ENCODE measurements around the gene WFIKKN2.

WFIKKN2 gene

GRCh38 chr17:50884439-50885311, 49.3 kb downstream of the WFIKKN2 start:
- TF ChIP-seq TAF1 (IDR thresholded peaks at IDR 0.05; ENCODE audit: borderline replicate concordance, insufficient read depth, low read length) (no peak), REST (IDR thresholded peaks at IDR 0.05; ENCODE audit: insufficient read depth in 1 of 2, low read depth in 2 of 2, low read length in 2 of 2) (no peak), POLR2AphosphoS5 (IDR thresholded peaks at IDR 0.05; ENCODE audit: low read depth, low read length) (no peak), FOXP2 (optimal IDR thresholded peaks at IDR 0.05; ENCODE audit: borderline replicate concordance, extremely low read depth, extremely low read length, insufficient read depth) (no peak), SIN3A (IDR thresholded peaks at IDR 0.05; ENCODE audit: borderline replicate concordance, insufficient read depth, low read length) (no peak)

- TF ChIP-seq TAF1 (IDR thresholded peaks at IDR 0.05; ENCODE audit: borderline replicate concordance, insufficient read depth, low read length) (no peak), POLR2AphosphoS5 (IDR thresholded peaks at IDR 0.05; ENCODE audit: low read depth, low read length) (no peak), FOXP2 (optimal IDR thresholded peaks at IDR 0.05; ENCODE audit: borderline replicate concordance, extremely low read depth, extremely low read length, insufficient read depth) (no peak), REST (IDR thresholded peaks at IDR 0.05; ENCODE audit: insufficient read depth in 1 of 2, low read depth in 2 of 2, low read length in 2 of 2) (no peak), SIN3A (IDR thresholded peaks at IDR 0.05; ENCODE audit: borderline replicate concordance, insufficient read depth, low read length) (no peak)
Measured at GRCh38 chr17:50887705-50888245, 52.4 kb downstream of the WFIKKN2 start.

GRCh38 chr17:50889528-50890118, 54.2 kb downstream of the WFIKKN2 start:
- TF ChIP-seq REST (IDR thresholded peaks at IDR 0.05; ENCODE audit: insufficient read depth in 1 of 2, low read depth in 2 of 2, low read length in 2 of 2) (no peak), TAF1 (IDR thresholded peaks at IDR 0.05; ENCODE audit: borderline replicate concordance, insufficient read depth, low read length) (no peak), POLR2AphosphoS5 (IDR thresholded peaks at IDR 0.05; ENCODE audit: low read depth, low read length) (no peak), FOXP2 (optimal IDR thresholded peaks at IDR 0.05; ENCODE audit: borderline replicate concordance, extremely low read depth, extremely low read length, insufficient read depth) (no peak), SIN3A (IDR thresholded peaks at IDR 0.05; ENCODE audit: borderline replicate concordance, insufficient read depth, low read length) (no peak)

DNA sequence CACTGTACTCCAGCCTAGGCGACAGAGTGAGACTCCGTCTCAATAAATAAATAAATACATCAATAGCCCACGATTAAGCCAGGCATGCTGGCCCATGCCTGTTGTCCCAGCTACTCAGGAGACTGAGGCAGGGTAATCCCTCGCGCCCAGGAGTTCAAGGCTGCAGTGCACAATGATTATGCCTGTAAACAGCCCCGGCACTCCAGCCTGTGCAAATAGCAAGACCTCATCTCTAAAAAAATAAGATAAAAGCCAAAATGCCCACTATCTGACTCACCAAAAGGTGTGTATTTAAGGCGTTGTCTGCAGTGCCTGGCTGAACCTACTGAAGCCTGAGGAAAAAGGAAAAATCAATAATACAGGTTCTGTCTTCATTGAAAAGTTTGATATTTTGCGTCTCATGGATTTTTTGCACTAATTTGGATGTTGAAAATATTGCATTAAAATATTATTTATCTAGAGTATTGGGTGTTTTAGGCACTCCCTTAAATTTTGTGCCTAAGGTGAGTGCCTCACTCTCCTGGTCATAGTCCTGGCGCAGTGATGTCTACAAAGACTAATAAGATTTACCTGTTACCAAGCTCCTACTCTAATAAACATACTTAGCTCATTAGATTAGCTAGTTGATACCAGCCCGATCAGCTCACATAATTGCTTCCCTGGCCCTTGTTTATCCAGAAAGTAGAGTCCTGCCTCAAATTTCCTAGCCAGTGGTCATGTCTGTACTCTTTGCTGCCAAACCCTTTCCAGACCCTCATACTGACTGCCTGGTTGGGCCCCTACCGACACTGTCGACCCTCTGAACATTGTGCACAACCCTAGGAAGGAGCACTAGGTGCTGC, 55.5 kb downstream of the WFIKKN2 start:
- TF ChIP-seq TAF1 (IDR thresholded peaks at IDR 0.05; ENCODE audit: borderline replicate concordance, insufficient read depth, low read length) (no peak), POLR2AphosphoS5 (IDR thresholded peaks at IDR 0.05; ENCODE audit: low read depth, low read length) (no peak), SIN3A (IDR thresholded peaks at IDR 0.05; ENCODE audit: borderline replicate concordance, insufficient read depth, low read length) (no peak), FOXP2 (optimal IDR thresholded peaks at IDR 0.05; ENCODE audit: borderline replicate concordance, extremely low read depth, extremely low read length, insufficient read depth) (no peak), REST (IDR thresholded peaks at IDR 0.05; ENCODE audit: insufficient read depth in 1 of 2, low read depth in 2 of 2, low read length in 2 of 2) (no peak)
